Measurements from ENCODE around the gene LILRB5.
"Not testable (repeated sequence)": the region's sequence is repeated elsewhere in the genome, so short reads cannot be mapped to it uniquely, and the experiment has no call there.

The LILRB5 gene

GRCh38 chr19:54275951-54276350 is 18.9 kb upstream of the LILRB5 start:
- DNase-seq (ENCODE audit: low spot score) = no peak

- DNase-seq (ENCODE audit: low spot score) = not testable (repeated sequence)
Measured at GRCh38 chr19:54274516-54274915, 17.4 kb upstream of the LILRB5 start.

- DNase-seq (ENCODE audit: low spot score) = no peak
Measured at GRCh38 chr19:54273821-54274220, 16.7 kb upstream of the LILRB5 start.

- DNase-seq (ENCODE audit: low spot score) = not testable (repeated sequence)
Measured at GRCh38 chr19:54272181-54272580, 15.1 kb upstream of the LILRB5 start.

GRCh38 chr19:54271587-54271986 is 14.5 kb upstream of the LILRB5 start:
- not testable (repeated sequence) for DNase-seq (ENCODE audit: low spot score)

- no peak for DNase-seq (ENCODE audit: low spot score)
Measured at GRCh38 chr19:54271106-54271505, 14.0 kb upstream of the LILRB5 start.

- DNase-seq (ENCODE audit: low spot score) = no peak
Measured at GRCh38 chr19:54268936-54269335, 11.9 kb upstream of the LILRB5 start.

GRCh38 chr19:54266133-54266532 is 9.1 kb upstream of the LILRB5 start:
- peak; percentile 62 for DNase-seq (ENCODE audit: low spot score)

GRCh38 chr19:54262470-54262869 is 5.4 kb upstream of the LILRB5 start:
- no peak for DNase-seq (ENCODE audit: low spot score)

- no peak for DNase-seq (ENCODE audit: low spot score)
Measured at GRCh38 chr19:54262066-54262465, 5.0 kb upstream of the LILRB5 start.

GRCh38 chr19:54256250-54257115 is 590 bp downstream of the LILRB5 start:
- no peak for DNase-seq (ENCODE audit: low spot score)

GRCh38 chr19:54255105-54255775 is 1.8 kb downstream of the LILRB5 start:
- no peak for DNase-seq (ENCODE audit: low spot score)

- no peak for DNase-seq (ENCODE audit: low spot score)
Measured at GRCh38 chr19:54254195-54254906, 2.7 kb downstream of the LILRB5 start.

- DNase-seq (ENCODE audit: low spot score) = no peak
Measured at GRCh38 chr19:54253331-54254194, 3.5 kb downstream of the LILRB5 start.

- DNase-seq (ENCODE audit: low spot score) = no peak
Measured at GRCh38 chr19:54252845-54253244, 4.2 kb downstream of the LILRB5 start.

GRCh38 chr19:54252243-54252642 is 4.8 kb downstream of the LILRB5 start:
- DNase-seq (ENCODE audit: low spot score) = no peak

GRCh38 chr19:54248016-54248601 is 9.0 kb downstream of the LILRB5 start:
- DNase-seq (ENCODE audit: low spot score) = no peak

- no peak for DNase-seq (ENCODE audit: low spot score)
Measured at GRCh38 chr19:54247106-54247930, 9.8 kb downstream of the LILRB5 start.

- no peak for DNase-seq (ENCODE audit: low spot score)
Measured at GRCh38 chr19:54245936-54246335, 11.1 kb downstream of the LILRB5 start.

GRCh38 chr19:54243809-54244208 is 13.3 kb downstream of the LILRB5 start:
- not testable (repeated sequence) for DNase-seq (ENCODE audit: low spot score)
